ENCODE data around the gene MACROD2.

GRCh38 chr20:15491575-15491974 lies 1496.3 kb downstream of the MACROD2 start:
- TF ChIP-seq CTCF (IDR thresholded peaks at IDR 0.05; ENCODE audit: insufficient read depth, low read length, poor library complexity, severe bottlenecking) (no peak), EZH2phosphoT487 (conservative IDR thresholded peaks at IDR 0.05; ENCODE audit: low read length) (no peak)
